Gastroesophageal sphincter (tissue), 4 donors: Measurements from ENCODE around the gene RGCC. TPM values are rescaled to one million over a fixed set of nuclear protein-coding genes. Genes with fewer than 3 reads are reported as not detected.
A peak's percentile ranks its signal among the peaks of the same experiment; 100 is the strongest.

Experiments
- ATAC-seq: fragments of 150-250 bp; one replicate; pipeline ENCODE4 v1.9.1; 2016; ENCODE audit warnings: mild to moderate bottlenecking, moderate library complexity
- H3K27ac ChIP-seq, 4 donors: fragments of 200-600 bp; sonication (generic) in 3 of 4; 1 replicate in 3 of 4; 2 replicates in 1 of 4; pipeline ENCODE4 v1.5.1; 2016 to 2019
- H3K27me3 ChIP-seq: fragments of 200-600 bp; sonication (generic); one replicate; pipeline ENCODE4 v1.5.1; 2019
- H3K36me3 ChIP-seq, 2 donors: fragments of 200-600 bp; sonication (generic); one replicate each; pipeline ENCODE4 v1.5.1; 2019; ENCODE audit warnings: control low read depth in 1 of 2
- H3K4me1 ChIP-seq, 3 donors: fragments of 200-600 bp; sonication (generic); 1 replicate in 2 of 3; 2 replicates in 1 of 3; pipeline ENCODE4 v1.5.1; 2016 to 2019; ENCODE audit warnings: control low read depth in 2 of 3
- H3K4me3 ChIP-seq, 2 donors: fragments of 200-600 bp; sonication (generic); one replicate each; pipeline ENCODE4 v1.5.1; 2019; ENCODE audit warnings: mild to moderate bottlenecking in 1 of 2, moderate library complexity in 1 of 2
- H3K9me3 ChIP-seq, 3 donors: fragments of 200-600 bp; sonication (generic); one replicate each; pipeline ENCODE4 v1.5.1; 2017 to 2019; ENCODE audit warnings: control low read depth in 2 of 3
- EP300 ChIP-seq: sonication (generic); formaldehyde crosslinking; IDR thresholded peaks from one replicate; pipeline ENCODE4 v1.6.1; 2017; ENCODE audit warnings: antibody characterized with exemption, mild to moderate bottlenecking
- POLR2A ChIP-seq, 2 donors: fragments of 450-650 bp; IDR thresholded peaks; one replicate each; pipeline ENCODE4 v1.6.1; 2017; ENCODE audit warnings: antibody characterized with exemption in 2 of 2, mild to moderate bottlenecking in 2 of 2, moderate library complexity in 1 of 2
- POLR2AphosphoS5 ChIP-seq: sonication (generic); formaldehyde crosslinking; IDR thresholded peaks from one replicate; pipeline ENCODE4 v1.6.1; 2017; ENCODE audit warnings: antibody characterized with exemption
- WGBS, 2 donors: methylation state at CpG; one replicate each; pipeline ENCODE4 v1.1.5; 2018; ENCODE audit warnings: low coverage in 1 of 2; 5-methylcytosine and 5-hydroxymethylcytosine counted together
- total RNA-seq, 4 donors: library from RNA; depleted of rRNA; stranded (reverse); fragments of >200 nt; gene quantifications; one replicate each; pipeline ENCODE4 v1.1.0, GENCODE V29; 2016
- TF ChIP-seq, protein P1 (sequence below), 4 experiments: fragments of 200-600 bp in 2 of 4; fragments of 450-650 bp in 2 of 4; sonication (generic) in 1 of 4; IDR thresholded peaks; one replicate each; pipeline ENCODE4 v1.5.1; 2017 to 2019; ENCODE audit warnings: antibody characterized with exemption in 4 of 4, mild to moderate bottlenecking in 2 of 4, moderate library complexity in 2 of 4

Gene RGCC
- total RNA-seq, 4 donors from 2014 or later, result 40.5 to 97.6 (median 59.9) TPM

DNA sequence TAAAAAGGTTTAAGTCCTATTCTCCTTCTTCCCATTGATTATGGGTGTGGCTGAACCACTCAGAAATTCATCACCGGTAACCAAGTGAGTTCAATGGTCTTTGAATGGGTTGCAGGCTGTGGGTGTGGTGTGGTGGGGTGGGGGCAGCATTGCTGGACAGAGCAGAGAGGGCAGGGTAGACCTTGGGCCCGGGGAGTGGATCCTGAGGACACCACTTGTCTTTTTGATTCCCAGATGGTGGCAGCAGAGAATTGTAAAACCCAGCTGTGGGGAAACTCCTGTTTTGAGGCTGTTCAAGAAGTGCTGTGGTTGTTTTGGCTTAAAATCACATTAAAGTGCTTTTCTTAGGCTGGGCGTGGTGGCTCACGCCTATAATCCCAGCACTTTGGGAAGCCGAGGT lies 45.8 kb upstream of the RGCC start:
- no peak for ATAC-seq
- Histone ChIP-seq H3K27me3 (no peaks in the 10 kb centered on the region), H3K36me3 (no peaks in the 10 kb centered on the region), H3K4me3 (no peak overlapping the region), H3K27ac (no peak overlapping the region), H3K9me3 (no peaks in the 10 kb centered on the region), H3K4me1 (no peaks in the 10 kb centered on the region)
- WGBS, 2 donors, result 53 to 92% methylated on average over 2 to 3 of the region's 5 CpGs
- TF ChIP-seq, protein P1, sequence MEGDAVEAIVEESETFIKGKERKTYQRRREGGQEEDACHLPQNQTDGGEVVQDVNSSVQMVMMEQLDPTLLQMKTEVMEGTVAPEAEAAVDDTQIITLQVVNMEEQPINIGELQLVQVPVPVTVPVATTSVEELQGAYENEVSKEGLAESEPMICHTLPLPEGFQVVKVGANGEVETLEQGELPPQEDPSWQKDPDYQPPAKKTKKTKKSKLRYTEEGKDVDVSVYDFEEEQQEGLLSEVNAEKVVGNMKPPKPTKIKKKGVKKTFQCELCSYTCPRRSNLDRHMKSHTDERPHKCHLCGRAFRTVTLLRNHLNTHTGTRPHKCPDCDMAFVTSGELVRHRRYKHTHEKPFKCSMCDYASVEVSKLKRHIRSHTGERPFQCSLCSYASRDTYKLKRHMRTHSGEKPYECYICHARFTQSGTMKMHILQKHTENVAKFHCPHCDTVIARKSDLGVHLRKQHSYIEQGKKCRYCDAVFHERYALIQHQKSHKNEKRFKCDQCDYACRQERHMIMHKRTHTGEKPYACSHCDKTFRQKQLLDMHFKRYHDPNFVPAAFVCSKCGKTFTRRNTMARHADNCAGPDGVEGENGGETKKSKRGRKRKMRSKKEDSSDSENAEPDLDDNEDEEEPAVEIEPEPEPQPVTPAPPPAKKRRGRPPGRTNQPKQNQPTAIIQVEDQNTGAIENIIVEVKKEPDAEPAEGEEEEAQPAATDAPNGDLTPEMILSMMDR (IDR thresholded peaks at IDR 0.05), result peak in 1 of 4 experiments; percentile 43
- no peak for TF ChIP-seq EP300

GRCh38 chr13:41413872-41414271 lies 43.5 kb upstream of the RGCC start:
- H3K27me3 ChIP-seq, result no peaks in the 10 kb centered on the region
- no peak for ATAC-seq
- 81 to 93% methylated on average over 5 of the region's 5 CpGs for WGBS, 2 donors
- H3K36me3 ChIP-seq, result no peaks in the 10 kb centered on the region
- no peak overlapping the region for H3K4me3 ChIP-seq
- no peaks in the 10 kb centered on the region for H3K4me1 ChIP-seq
- no peak for TF ChIP-seq POLR2A (IDR thresholded peaks at IDR 0.05)
- no peak for TF ChIP-seq EP300
- TF ChIP-seq, protein P1 (IDR thresholded peaks at IDR 0.05), result no peak
- no peak for TF ChIP-seq POLR2AphosphoS5
- no peak overlapping the region for H3K27ac ChIP-seq
- no peaks in the 10 kb centered on the region for H3K9me3 ChIP-seq

DNA sequence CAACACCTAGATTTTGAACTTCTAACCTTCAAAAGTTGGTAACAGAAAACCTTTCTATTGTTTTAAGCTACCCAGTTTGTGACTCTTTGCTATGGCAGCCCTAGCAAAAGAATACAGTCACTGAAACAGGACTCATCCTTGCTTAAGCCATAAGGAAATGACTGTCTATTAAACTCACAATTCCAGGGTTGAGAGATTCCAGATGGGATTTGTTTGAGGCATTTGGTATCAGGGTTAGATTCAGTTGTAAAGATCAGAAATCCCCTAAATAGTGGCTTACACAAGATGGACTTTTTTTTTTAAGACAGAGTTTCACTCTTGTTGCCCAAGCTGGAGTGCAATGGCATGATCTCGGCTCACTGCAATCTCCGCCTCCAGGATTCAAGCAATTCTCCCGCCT lies 41.1 kb upstream of the RGCC start:
- Histone ChIP-seq H3K27me3 (no peaks in the 10 kb centered on the region), H3K9me3 (no peaks in the 10 kb centered on the region), H3K36me3 (no peaks in the 10 kb centered on the region), H3K27ac (no peak overlapping the region), H3K4me3 (no peak overlapping the region), H3K4me1 (no peaks in the 10 kb centered on the region)
- no peak for ATAC-seq
- TF ChIP-seq EP300, result no peak
- TF ChIP-seq POLR2A (IDR thresholded peaks at IDR 0.05), result no peak
- no peak for TF ChIP-seq POLR2AphosphoS5
- TF ChIP-seq, protein P1 (IDR thresholded peaks at IDR 0.05), result no peak
- 50 to 90% methylated on average over 2 to 3 of the region's 3 CpGs for WGBS, 2 donors

DNA sequence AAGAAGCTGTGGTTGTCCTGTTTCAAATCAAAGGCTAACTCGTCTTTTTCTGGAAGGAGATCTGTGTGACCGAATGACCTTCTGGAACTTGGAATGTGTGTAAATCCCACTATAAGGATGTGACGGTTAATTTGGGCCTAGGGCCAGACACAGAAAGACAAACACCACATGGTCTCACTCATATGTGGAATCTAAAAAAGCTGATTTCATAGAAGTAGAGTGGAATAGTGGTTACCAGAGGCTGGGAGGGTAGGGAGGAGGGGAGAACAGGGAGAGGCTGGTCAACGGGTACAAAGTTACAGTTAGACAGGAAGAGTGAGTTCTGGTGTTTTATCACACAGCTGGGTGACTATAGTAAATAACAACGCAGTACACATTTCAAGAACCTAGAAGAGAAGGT lies 39.3 kb upstream of the RGCC start:
- Histone ChIP-seq H3K4me3 (no peak overlapping the region), H3K4me1 (no peaks in the 10 kb centered on the region), H3K9me3 (no peaks in the 10 kb centered on the region), H3K27ac (no peak overlapping the region), H3K36me3 (no peaks in the 10 kb centered on the region), H3K27me3 (no peaks in the 10 kb centered on the region)
- ATAC-seq, result no peak
- TF ChIP-seq, protein P1 (IDR thresholded peaks at IDR 0.05), result no peak
- TF ChIP-seq POLR2A (IDR thresholded peaks at IDR 0.05) (no peak), POLR2AphosphoS5 (no peak), EP300 (no peak)
- WGBS, 2 donors, result 39 to 42% methylated on average over 3 to 5 of the region's 5 CpGs

DNA sequence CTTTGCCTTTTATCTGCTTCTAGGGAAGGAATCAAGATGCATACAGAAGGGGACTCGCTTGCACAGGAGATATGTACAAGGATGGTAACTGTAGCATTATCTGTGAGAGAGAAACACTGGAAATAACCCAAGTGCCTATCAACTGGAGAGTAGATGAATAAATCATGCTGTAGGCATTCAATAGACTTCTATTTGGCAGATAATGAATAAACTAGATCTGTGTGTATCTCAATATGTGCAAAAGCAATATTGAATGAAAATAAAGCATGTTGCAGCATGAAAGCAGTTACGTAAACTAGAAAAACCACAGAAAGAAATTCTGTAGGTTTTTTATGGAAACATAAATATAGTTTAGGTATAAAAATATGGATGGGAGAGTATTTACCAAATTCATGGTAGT lies 38.6 kb upstream of the RGCC start:
- no peak overlapping the region for H3K27ac ChIP-seq
- no peak for ATAC-seq
- no peaks in the 10 kb centered on the region for H3K9me3 ChIP-seq
- 95 to 100% methylated on average over 2 of the region's 2 CpGs for WGBS, 2 donors
- no peaks in the 10 kb centered on the region for H3K4me1 ChIP-seq
- no peaks in the 10 kb centered on the region for H3K36me3 ChIP-seq
- H3K4me3 ChIP-seq, result no peak overlapping the region
- TF ChIP-seq EP300 (no peak), POLR2AphosphoS5 (no peak), POLR2A (IDR thresholded peaks at IDR 0.05) (no peak)
- TF ChIP-seq, protein P1 (IDR thresholded peaks at IDR 0.05), result no peak
- no peaks in the 10 kb centered on the region for H3K27me3 ChIP-seq
